Spinal cord (tissue), 10 donors: ENCODE data around the gene C1orf21. TPM values are rescaled to one million over a fixed set of nuclear protein-coding genes. Genes with fewer than 3 reads are reported as not detected.

Experiments used
- DNase-seq, 6 donors: peaks; one replicate each; pipeline versions ENCODE4 v3.0.0 to v3.0.0-alpha.2; 2013 to 2015; ENCODE audit warnings: low spot score in 6 of 6, low read depth in 4 of 6
- H3K27ac ChIP-seq: one replicate; pipeline ENCODE4 v1.5.1; 2013; ENCODE audit warnings: low read depth, low read length, control low read depth
- H3K27me3 ChIP-seq: one replicate; pipeline ENCODE4 v1.6.1; 2013; ENCODE audit warnings: low read length; ENCODE audit not compliant: control insufficient read depth, insufficient read depth
- H3K36me3 ChIP-seq: one replicate; pipeline ENCODE4 v1.6.1; 2013; ENCODE audit warnings: low read length; ENCODE audit not compliant: control insufficient read depth, insufficient read depth
- H3K4me1 ChIP-seq: one replicate; pipeline ENCODE4 v1.6.1; 2013; ENCODE audit warnings: low read length; ENCODE audit not compliant: control insufficient read depth, insufficient read depth
- H3K4me3 ChIP-seq: one replicate; pipeline ENCODE4 v1.5.1; 2013; ENCODE audit warnings: low read depth, low read length, control low read depth
- H3K9me3 ChIP-seq: one replicate; pipeline ENCODE4 v1.6.1; 2013; ENCODE audit warnings: low read length; ENCODE audit not compliant: control insufficient read depth, insufficient read depth
- WGBS: methylation state at CpG from one replicate; pipeline ENCODE4 v1.1.5; 2013; ENCODE audit warnings: missing lambda C conversion rate; ENCODE audit not compliant: insufficient coverage; 5-methylcytosine and 5-hydroxymethylcytosine counted together
- polyA plus RNA-seq, 2 donors: library from polyadenylated mRNA; unstranded; fragments of 120-200 nt; gene quantifications; one replicate each; pipeline ENCODE4 v1.2.1, GENCODE V29; 2013; ENCODE audit not compliant: insufficient read length in 2 of 2
- total RNA-seq, 2 donors: library from RNA; depleted of rRNA in 1 of 2; stranded (reverse); fragments of 120-200 nt in 1 of 2; fragments of >200 nt in 1 of 2; gene quantifications; one replicate each; pipeline versions ENCODE4 v1.2.3 to v1.2.4, GENCODE V29; 2013 to 2014
- donor health status: healthy.

The C1orf21 gene
- total and polyA plus RNA-seq, 4 donors = 17.6 to 55.5 (median 31.9) TPM

DNA sequence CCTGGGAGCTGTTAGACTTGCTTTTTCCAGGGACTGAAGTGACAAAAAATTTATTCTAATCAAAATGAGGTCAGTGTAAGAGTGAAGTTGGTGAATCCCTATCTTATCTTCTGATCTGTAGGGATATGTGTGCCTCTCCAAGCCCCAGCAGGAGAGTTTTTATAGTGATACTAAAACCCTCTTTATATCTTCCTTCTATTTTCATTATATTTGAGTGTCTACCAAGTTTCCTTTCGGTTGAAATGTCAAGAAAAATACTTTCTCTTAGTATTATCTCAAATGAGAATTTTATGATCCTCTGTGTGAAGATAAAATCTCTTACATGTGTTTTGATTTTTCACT lies 18.9 kb downstream of the C1orf21 start:
- Histone ChIP-seq H3K36me3 (no peaks in the 10 kb centered on the region), H3K9me3 (no peaks in the 10 kb centered on the region), H3K4me3 (no peak overlapping the region), H3K27ac (no peak overlapping the region), H3K4me1 (peaks cover 10% of the 10 kb centered on the region), H3K27me3 (no peaks in the 10 kb centered on the region)
- no peak for DNase-seq
- no CpG with 5 or more reads among the region's 1 CpG for WGBS

DNA sequence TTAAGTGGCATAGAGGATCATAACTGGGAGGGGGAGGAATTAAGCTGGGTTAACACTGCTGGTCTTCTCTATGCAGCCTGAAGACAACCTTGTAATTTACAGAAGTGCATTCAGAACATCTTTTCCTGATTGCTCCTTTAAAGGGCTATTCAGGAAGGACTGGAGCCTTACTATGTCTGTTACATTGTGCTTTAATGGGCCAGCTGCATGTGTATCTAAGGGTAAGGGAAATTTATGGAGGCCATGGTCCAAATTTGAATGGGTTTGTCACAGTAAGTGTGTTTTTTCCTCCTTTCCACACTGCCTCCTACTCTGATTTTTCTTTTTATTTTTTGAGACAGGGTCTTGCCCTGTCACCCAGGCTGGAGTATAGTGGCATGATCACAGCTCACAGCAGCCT lies 19.6 kb downstream of the C1orf21 start:
- Histone ChIP-seq H3K9me3 (no peaks in the 10 kb centered on the region), H3K27ac (no peak overlapping the region), H3K4me1 (peaks cover 10% of the 10 kb centered on the region), H3K27me3 (no peaks in the 10 kb centered on the region), H3K36me3 (no peaks in the 10 kb centered on the region), H3K4me3 (no peak overlapping the region)
- DNase-seq = peak in 3 of 6 donors; percentile 33 to 67 (median 55)

DNA sequence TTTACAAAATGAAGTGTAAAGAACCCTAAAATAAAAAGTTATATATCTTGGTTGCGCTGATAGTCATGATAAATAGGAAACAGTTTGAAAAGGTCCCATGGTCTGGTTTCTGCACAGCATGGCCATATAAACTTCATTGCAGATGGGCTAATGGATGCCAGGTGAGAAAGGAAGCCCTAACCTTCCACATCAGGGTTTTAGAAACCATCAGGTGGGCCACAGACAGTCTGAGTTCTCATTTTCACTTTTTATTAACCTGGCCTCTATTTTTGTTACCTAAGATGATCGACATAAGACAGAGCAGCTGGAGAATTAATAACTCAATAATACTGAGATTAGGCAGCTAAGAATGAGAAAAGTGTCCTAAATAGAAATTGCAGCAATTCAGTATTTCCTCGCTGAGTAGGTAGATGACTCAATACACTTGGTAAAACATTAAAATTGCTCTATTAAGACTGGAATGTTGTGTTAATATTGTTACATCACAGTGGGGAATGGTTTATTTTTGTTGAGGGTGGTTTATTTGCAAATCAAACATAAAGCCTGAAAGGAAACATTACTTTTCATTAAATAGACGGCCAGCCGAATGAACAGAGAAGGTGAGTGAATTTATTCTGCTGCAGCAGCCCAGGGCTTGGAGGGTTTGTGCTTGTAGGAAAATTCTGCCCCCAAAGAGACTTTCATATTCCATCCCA lies 21.1 kb downstream of the C1orf21 start:
- H3K27ac ChIP-seq = no peak overlapping the region

DNA sequence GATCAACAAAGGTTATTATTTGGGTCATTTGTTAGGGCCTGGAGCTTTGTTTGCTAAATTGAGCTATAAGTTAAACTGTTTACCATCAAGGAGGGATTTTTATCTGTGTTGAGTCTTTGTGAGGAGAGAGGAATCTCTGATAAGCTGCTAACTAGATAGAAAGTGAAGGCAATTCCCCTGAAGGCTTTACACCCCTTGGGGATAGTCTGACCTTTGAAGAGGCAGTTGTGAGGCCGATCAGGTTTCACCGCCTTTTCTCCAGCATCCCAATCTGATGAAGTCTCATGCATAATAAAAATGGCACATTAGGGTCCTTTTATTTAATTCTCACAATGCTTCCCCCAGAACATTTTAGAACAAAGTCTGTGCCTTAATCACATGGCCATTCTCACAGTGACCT lies 21.8 kb downstream of the C1orf21 start:
- no peaks in the 10 kb centered on the region for H3K36me3 ChIP-seq
- H3K4me1 ChIP-seq = peaks cover 10% of the 10 kb centered on the region
- no peak overlapping the region for H3K4me3 ChIP-seq
- H3K27me3 ChIP-seq = no peaks in the 10 kb centered on the region
- no peaks in the 10 kb centered on the region for H3K9me3 ChIP-seq
- WGBS = no CpG with 5 or more reads among the region's 2 CpGs
- no peak for DNase-seq
- H3K27ac ChIP-seq = no peak overlapping the region

More for the DNA sequence above, 21.1 kb downstream of the C1orf21 start:
- Histone ChIP-seq H3K4me3 (no peak overlapping the region), H3K36me3 (no peaks in the 10 kb centered on the region), H3K4me1 (peaks cover 10% of the 10 kb centered on the region), H3K9me3 (no peaks in the 10 kb centered on the region), H3K27me3 (no peaks in the 10 kb centered on the region)
- WGBS = 100% methylated on average over 1 of the region's 5 CpGs
- DNase-seq = peak in 1 of 6 donors; percentile 72

DNA sequence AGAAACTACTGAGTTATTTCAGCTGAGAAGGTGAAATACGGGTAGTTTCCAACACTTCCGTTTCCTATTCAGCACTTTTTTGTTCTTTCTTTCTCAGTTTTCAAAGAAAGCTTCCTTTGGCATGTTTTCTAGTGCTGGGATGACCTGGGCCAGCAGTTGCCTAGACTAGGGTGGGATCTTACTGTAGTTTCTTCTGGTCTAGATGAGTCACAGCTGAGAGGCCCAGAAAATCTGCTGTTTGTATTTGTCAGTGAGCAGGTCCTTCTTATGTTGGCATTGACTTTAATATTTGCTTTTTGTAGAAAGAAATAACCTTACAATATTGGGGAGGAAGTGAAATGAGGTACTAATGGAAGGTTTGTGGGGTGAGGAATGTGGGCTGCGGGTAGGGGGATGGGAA lies 22.2 kb downstream of the C1orf21 start:
- Histone ChIP-seq H3K27me3 (no peaks in the 10 kb centered on the region), H3K27ac (no peak overlapping the region), H3K9me3 (no peaks in the 10 kb centered on the region), H3K36me3 (no peaks in the 10 kb centered on the region), H3K4me1 (peaks cover 10% of the 10 kb centered on the region), H3K4me3 (no peak overlapping the region)
- DNase-seq = no peak
- no CpG with 5 or more reads among the region's 3 CpGs for WGBS

DNA sequence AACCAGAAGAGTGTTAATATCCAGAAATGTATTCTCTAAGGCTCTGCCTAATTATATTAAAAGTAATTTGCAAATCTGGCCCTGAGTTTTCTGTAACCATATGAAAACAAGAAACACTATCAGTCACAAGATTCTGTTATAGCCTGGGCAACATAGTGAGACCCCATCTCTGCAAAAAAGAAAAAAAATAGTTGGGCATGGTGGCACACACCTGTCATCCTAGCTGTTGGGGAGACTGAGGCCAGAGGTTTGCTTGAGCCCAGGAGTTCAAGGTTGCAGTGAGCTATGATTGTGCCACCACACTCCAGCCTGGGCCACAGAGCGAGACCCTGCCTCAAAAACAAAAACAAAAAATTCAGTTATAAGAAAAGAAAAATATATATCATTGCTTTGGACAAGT lies 25.6 kb downstream of the C1orf21 start:
- Histone ChIP-seq H3K4me3 (no peak overlapping the region), H3K4me1 (no peaks in the 10 kb centered on the region), H3K27ac (no peak overlapping the region), H3K27me3 (no peaks in the 10 kb centered on the region), H3K9me3 (no peaks in the 10 kb centered on the region), H3K36me3 (no peaks in the 10 kb centered on the region)
- DNase-seq = no peak
- WGBS = no CpG with 5 or more reads among the region's 1 CpG

DNA sequence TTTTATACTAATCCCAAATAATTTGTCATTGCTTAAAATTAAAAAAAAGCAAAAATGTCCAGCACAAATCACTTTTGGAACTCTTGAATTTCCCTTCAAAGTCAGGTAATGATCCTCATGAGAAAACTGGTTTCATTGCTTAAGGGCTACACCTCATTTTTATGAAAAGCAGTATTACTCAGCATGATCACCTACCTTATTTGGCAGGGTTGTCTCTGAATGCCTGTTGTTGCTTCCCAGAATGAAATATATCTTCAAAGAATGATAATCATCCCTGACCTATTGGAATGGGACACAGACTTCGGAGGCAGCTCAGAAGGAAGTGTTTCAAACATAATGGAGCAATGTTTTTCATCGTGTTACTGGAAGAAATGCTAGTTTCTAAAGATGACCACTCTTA lies 29.7 kb downstream of the C1orf21 start:
- DNase-seq = no peak

DNA sequence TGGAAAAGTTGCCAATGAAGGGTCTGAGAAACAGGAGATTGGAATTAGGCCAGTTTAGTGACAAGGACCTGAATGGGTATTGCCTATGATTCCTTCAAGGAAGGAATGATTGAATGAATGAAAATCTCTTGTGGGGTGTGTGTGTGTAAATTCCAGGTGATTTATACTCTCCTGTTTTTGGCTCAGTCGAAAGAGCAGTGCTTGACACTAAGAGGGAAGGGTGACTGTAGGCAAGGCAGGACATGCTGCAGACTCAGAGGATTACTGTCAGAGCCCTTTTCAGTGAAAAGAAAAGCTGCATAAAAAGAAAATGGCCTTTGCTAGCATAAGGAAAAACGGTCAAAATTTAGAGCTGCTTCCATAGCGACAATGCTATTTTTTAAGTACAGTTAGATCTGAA lies 30.1 kb downstream of the C1orf21 start:
- no peak overlapping the region for H3K4me3 ChIP-seq
- 26% methylated on average over 3 of the region's 3 CpGs for WGBS
- H3K27me3 ChIP-seq = no peaks in the 10 kb centered on the region
- H3K4me1 ChIP-seq = no peaks in the 10 kb centered on the region
- H3K27ac ChIP-seq = no peak overlapping the region
- DNase-seq = peak in 1 of 6 donors; percentile 9
- H3K36me3 ChIP-seq = no peaks in the 10 kb centered on the region
- H3K9me3 ChIP-seq = no peaks in the 10 kb centered on the region

More for the DNA sequence above, 29.7 kb downstream of the C1orf21 start:
- Histone ChIP-seq H3K36me3 (no peaks in the 10 kb centered on the region), H3K27me3 (no peaks in the 10 kb centered on the region), H3K4me3 (no peak overlapping the region), H3K9me3 (no peaks in the 10 kb centered on the region), H3K27ac (no peak overlapping the region), H3K4me1 (no peaks in the 10 kb centered on the region)
- no CpG with 5 or more reads among the region's 2 CpGs for WGBS

DNA sequence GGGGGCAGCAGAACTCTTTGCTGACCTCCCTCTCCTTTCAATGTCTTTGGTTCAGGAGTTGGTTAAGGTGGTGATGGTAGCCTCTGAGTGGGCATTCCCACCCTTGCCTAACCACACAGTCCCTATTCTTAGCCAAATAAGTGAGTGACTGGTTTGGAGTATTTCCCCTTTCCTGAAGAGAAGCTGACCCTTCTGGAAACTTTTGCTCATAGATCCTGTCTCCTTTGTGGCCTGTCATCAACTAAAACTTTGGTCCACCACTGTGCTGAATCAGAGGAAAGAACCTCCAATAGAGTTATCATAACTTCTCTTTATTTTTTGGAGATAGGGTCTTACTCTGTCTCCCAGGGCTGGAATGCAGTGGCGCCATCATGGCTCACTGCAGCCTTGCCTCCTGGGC lies 31.1 kb downstream of the C1orf21 start:
- no peaks in the 10 kb centered on the region for H3K27me3 ChIP-seq
- H3K4me1 ChIP-seq = no peaks in the 10 kb centered on the region
- DNase-seq = no peak
- no peaks in the 10 kb centered on the region for H3K9me3 ChIP-seq
- no peak overlapping the region for H3K4me3 ChIP-seq
- H3K36me3 ChIP-seq = no peaks in the 10 kb centered on the region
- H3K27ac ChIP-seq = no peak overlapping the region
- no CpG with 5 or more reads among the region's 1 CpG for WGBS

DNA sequence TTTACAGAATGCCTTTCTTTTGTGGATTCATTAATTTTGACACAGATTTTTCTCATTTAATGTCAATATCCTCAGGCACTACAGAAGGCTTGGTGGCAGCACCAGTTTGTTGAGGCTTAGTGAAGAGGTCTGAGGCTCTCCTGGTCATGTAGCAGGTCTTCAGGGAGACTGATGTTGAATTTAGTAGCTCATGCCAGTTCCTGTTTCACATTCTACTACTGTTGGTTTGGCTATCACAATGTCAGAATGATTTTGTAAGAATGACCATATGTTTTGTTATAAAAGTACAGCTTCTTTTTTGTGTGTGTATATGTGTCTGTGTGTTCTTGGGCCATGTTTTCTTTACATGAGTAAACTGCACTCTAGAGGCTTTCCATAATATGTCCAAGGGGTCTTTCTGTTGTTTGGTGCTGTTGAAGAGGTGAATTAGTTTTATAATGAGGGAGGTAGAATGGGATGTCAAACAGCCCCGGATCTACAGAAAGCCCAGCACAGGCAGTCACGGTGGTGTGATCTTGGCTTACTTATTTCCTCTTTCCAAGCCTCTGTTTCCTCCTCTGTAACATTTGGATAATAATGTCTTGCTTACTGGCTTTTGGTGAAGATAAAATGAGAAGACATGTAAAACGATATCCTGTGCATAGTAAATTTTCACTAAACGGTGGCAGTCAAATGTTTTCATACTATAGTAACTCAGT lies 32.0 kb downstream of the C1orf21 start:
- no peak overlapping the region for H3K27ac ChIP-seq
- DNase-seq = no peak
- no peaks in the 10 kb centered on the region for H3K4me1 ChIP-seq
- H3K4me3 ChIP-seq = no peak overlapping the region
- no CpG with 5 or more reads among the region's 4 CpGs for WGBS
- H3K27me3 ChIP-seq = no peaks in the 10 kb centered on the region
- no peaks in the 10 kb centered on the region for H3K36me3 ChIP-seq
- H3K9me3 ChIP-seq = no peaks in the 10 kb centered on the region
